Spinal cord (tissue), 10 donors: ENCODE data around the gene GAS7. TPM values are rescaled to one million over a fixed set of nuclear protein-coding genes. Genes with fewer than 3 reads are reported as not detected.

Experiments
- DNase-seq, 6 donors: peaks; one replicate each; pipeline versions ENCODE4 v3.0.0 to v3.0.0-alpha.2; 2013 to 2015; ENCODE audit warnings: low spot score in 6 of 6, low read depth in 4 of 6
- H3K27ac ChIP-seq: one replicate; pipeline ENCODE4 v1.5.1; 2013; ENCODE audit warnings: low read depth, low read length, control low read depth
- H3K27me3 ChIP-seq: one replicate; pipeline ENCODE4 v1.6.1; 2013; ENCODE audit warnings: low read length; ENCODE audit not compliant: control insufficient read depth, insufficient read depth
- H3K36me3 ChIP-seq: one replicate; pipeline ENCODE4 v1.6.1; 2013; ENCODE audit warnings: low read length; ENCODE audit not compliant: control insufficient read depth, insufficient read depth
- H3K4me1 ChIP-seq: one replicate; pipeline ENCODE4 v1.6.1; 2013; ENCODE audit warnings: low read length; ENCODE audit not compliant: control insufficient read depth, insufficient read depth
- H3K4me3 ChIP-seq: one replicate; pipeline ENCODE4 v1.5.1; 2013; ENCODE audit warnings: low read depth, low read length, control low read depth
- H3K9me3 ChIP-seq: one replicate; pipeline ENCODE4 v1.6.1; 2013; ENCODE audit warnings: low read length; ENCODE audit not compliant: control insufficient read depth, insufficient read depth
- WGBS: methylation state at CpG from one replicate; pipeline ENCODE4 v1.1.5; 2013; ENCODE audit warnings: missing lambda C conversion rate; ENCODE audit not compliant: insufficient coverage; 5-methylcytosine and 5-hydroxymethylcytosine counted together
- polyA plus RNA-seq, 2 donors: library from polyadenylated mRNA; unstranded; fragments of 120-200 nt; gene quantifications; one replicate each; pipeline ENCODE4 v1.2.1, GENCODE V29; 2013; ENCODE audit not compliant: insufficient read length in 2 of 2
- total RNA-seq, 2 donors: library from RNA; depleted of rRNA in 1 of 2; stranded (reverse); fragments of 120-200 nt in 1 of 2; fragments of >200 nt in 1 of 2; gene quantifications; one replicate each; pipeline versions ENCODE4 v1.2.3 to v1.2.4, GENCODE V29; 2013 to 2014
- donor health status: healthy.

The GAS7 gene
- total and polyA plus RNA-seq, 4 donors = 51.8 to 93.8 (median 79.1) TPM

DNA sequence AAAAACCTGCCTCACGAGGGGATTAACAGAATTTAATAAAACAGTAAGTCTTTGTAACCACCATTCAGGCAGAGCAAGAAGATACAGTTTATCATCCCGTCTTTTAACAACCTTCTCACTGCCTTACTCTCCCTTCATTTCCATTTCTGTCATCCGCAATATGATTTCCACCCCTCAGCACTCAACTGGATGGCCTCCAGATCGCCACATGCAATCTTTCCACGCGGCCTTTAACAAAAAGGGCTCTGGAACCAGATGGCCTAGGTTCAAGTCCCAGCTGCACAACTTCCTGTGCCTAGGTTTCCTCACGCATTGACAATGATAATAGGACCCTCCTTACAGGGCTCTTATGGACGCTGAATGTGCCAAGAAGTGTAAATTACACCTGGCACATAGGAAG is 103.6 kb downstream of the GAS7 start:
- Histone ChIP-seq H3K4me1 (peaks cover 5% of the 10 kb centered on the region), H3K9me3 (peaks cover 1% of the 10 kb centered on the region), H3K27me3 (no peaks in the 10 kb centered on the region), H3K4me3 (no peak overlapping the region), H3K27ac (no peak overlapping the region), H3K36me3 (no peaks in the 10 kb centered on the region)
- DNase-seq = no peak
- 82% methylated on average over 8 of the region's 8 CpGs for WGBS

DNA sequence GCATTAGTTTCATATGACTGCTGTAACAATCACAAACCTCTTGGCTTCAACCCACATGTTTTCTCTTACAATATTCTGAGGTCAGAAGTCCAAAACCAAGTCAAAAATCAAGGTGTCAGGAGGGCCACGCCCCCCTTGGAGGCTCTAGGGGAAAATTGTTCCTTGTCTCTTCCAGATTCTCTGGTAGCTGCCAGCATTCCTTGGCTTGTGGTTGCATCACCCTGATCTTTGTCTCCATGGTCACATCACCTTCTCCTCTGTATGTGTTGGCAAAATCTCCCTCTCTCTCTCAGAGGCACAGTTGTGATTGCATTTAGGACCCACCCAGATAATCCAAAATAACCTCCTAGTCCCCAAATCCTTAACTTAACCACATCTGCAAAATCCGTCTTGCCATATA is 105.8 kb downstream of the GAS7 start:
- Histone ChIP-seq H3K27ac (no peak overlapping the region), H3K4me1 (peaks cover 14% of the 10 kb centered on the region), H3K9me3 (peaks cover 1% of the 10 kb centered on the region), H3K4me3 (no peak overlapping the region), H3K36me3 (no peaks in the 10 kb centered on the region), H3K27me3 (no peaks in the 10 kb centered on the region)
- DNase-seq = no peak
- 75% methylated on average over 1 of the region's 2 CpGs for WGBS

DNA sequence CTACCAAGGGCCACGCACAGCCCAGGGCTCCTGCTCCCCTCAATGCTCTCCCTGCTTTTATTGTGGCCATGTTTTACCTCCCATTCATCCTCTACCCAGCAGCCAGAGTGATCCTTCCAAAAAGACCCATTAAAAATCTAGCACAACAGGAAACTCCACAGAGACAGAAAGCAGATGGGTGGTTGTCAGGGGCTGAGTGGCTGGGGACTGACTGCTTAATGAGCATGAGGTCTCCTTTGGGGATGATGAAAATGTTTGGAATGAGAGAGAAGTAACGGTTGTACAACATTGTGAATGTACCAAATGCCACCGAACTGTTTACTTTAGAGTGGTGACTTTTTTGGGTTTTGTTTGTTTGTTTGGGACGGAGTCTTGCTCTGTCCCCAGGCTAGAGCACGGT is 107.4 kb downstream of the GAS7 start:
- DNase-seq = peak in 1 of 6 donors; percentile 39
- Histone ChIP-seq H3K36me3 (no peaks in the 10 kb centered on the region), H3K4me1 (peaks cover 17% of the 10 kb centered on the region), H3K9me3 (peaks cover 1% of the 10 kb centered on the region), H3K27me3 (no peaks in the 10 kb centered on the region), H3K27ac (no peak overlapping the region), H3K4me3 (no peak overlapping the region)
- 66% methylated on average over 3 of the region's 5 CpGs for WGBS

DNA sequence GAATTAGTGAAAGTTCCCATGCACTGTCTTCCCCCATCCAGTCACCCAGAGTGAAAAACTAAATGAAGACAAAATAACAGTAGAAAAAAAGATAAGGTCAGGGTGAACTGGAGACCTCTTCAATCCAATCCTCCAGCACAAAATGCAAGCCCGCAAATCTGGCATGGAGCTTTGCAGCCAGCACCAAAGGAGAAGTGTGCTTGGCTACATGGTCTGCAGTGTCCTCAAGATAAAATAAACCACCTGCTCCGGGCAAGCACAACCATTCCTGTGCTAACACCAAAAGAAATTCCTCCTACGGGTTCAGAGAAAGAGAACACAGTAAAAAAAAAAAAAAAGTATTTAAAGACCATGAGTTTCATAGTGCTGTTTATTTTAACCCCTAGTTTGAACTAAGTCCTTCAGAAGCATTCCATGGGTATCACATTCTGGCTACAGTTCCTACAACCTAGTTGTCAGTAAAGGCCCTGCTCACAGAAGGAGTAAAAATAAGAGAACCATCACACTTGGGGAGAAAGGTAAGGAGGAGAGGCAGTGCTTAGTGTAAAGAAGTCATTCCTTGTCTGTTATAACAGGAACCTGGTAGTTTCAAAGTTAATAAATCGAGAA is 109.1 kb downstream of the GAS7 start:
- Histone ChIP-seq H3K36me3 (no peaks in the 10 kb centered on the region), H3K4me1 (peaks cover 22% of the 10 kb centered on the region), H3K27me3 (no peaks in the 10 kb centered on the region), H3K9me3 (peaks cover 1% of the 10 kb centered on the region), H3K27ac (no peak overlapping the region), H3K4me3 (no peak overlapping the region)
- WGBS = 86% methylated on average over 1 of the region's 4 CpGs
- no peak for DNase-seq

DNA sequence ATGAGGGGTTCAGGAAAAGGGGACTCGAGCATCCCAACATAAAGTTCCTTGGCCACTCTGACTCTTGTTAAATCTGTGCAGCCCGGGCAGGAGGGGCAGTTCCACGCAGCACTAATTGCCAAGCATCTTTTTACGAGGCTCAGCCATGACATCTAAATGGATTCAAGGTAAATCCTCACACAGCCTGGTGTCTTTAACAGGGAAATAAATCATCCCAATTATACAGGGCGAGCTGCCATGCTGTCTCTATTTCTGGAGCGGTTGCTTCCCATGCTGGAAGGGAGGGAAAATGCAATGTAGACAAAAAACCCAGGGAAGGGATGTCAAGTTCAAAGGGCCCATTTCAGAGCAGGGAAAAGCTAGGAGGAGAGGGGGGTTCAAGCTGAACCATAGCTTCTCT is 110.0 kb downstream of the GAS7 start:
- peak in 2 of 6 donors; percentile 65 to 69 for DNase-seq
- Histone ChIP-seq H3K27ac (no peak overlapping the region), H3K27me3 (no peaks in the 10 kb centered on the region), H3K4me3 (no peak overlapping the region), H3K9me3 (peaks cover 1% of the 10 kb centered on the region), H3K4me1 (peaks cover 22% of the 10 kb centered on the region), H3K36me3 (no peaks in the 10 kb centered on the region)
- WGBS = 36% methylated on average over 4 of the region's 6 CpGs

DNA sequence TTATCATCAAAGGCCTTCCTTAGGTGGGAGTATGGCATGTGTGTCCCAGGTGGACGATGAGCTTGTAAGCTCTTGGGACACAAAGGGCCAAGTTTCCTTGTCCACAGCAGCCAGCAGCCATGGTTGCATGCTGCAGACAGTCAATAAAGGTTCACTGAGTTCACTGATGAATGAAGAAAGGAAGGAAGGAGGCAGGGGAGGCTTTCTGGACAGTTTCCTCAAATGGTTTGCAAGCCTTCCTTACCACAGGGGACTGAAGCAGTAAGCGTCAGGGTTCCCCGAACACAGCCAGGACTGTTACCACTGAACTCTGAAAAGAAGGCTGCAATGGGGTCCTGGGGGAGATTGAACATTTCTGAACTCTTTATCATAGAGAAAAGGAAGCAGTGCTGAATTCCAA is 111.1 kb downstream of the GAS7 start:
- no peaks in the 10 kb centered on the region for H3K27me3 ChIP-seq
- peaks cover 22% of the 10 kb centered on the region for H3K4me1 ChIP-seq
- no peaks in the 10 kb centered on the region for H3K36me3 ChIP-seq
- H3K27ac ChIP-seq = no peak overlapping the region
- H3K9me3 ChIP-seq = peaks cover 2% of the 10 kb centered on the region
- no peak for DNase-seq
- 86% methylated on average over 2 of the region's 3 CpGs for WGBS
- no peak overlapping the region for H3K4me3 ChIP-seq

DNA sequence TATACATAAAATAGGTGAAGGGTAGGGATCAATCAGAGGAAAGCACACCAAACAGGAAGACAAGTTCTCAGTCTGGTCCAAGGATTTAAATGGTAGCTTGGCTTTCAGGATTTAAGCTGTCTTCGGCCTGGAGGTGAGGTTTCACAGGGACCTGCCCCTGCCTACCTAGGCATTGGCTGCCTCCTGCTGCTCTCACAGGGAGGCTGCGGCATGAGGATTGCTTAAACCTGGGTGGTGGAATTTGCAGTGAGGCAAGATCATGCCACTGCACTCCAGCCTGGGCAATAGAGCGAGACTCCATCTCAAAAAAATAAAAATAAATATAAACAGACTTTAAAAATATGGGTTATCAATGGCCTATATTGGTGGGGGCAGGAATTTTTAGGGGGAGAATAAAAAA is 114.5 kb downstream of the GAS7 start:
- no CpG with 5 or more reads among the region's 3 CpGs for WGBS
- no peaks in the 10 kb centered on the region for H3K36me3 ChIP-seq
- peaks cover 2% of the 10 kb centered on the region for H3K9me3 ChIP-seq
- no peak overlapping the region for H3K27ac ChIP-seq
- H3K27me3 ChIP-seq = no peaks in the 10 kb centered on the region
- no peak for DNase-seq
- H3K4me1 ChIP-seq = peaks cover 15% of the 10 kb centered on the region
- H3K4me3 ChIP-seq = no peak overlapping the region

DNA sequence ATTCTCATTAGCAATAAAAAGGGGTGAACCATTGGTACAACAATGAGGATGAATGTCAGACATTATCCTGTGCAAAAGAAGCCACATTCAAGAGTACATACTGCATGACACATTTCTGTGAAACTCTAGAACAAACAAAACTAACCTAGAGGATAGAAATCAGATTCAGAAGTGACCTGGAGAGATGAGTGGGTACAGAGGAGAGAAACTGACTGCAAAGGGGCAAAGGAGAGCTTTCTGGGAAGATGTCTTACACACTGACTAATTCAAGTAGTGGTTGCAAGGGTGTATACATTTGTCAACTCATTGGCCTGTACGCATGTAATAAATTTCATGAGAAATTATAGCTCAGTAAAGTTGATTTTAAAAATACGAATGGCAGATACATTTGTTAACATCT is 115.6 kb downstream of the GAS7 start:
- Histone ChIP-seq H3K27ac (no peak overlapping the region), H3K4me1 (peaks cover 8% of the 10 kb centered on the region), H3K9me3 (peaks cover 2% of the 10 kb centered on the region), H3K4me3 (no peak overlapping the region), H3K36me3 (no peaks in the 10 kb centered on the region), H3K27me3 (no peaks in the 10 kb centered on the region)
- no peak for DNase-seq
- no CpG with 5 or more reads among the region's 2 CpGs for WGBS

DNA sequence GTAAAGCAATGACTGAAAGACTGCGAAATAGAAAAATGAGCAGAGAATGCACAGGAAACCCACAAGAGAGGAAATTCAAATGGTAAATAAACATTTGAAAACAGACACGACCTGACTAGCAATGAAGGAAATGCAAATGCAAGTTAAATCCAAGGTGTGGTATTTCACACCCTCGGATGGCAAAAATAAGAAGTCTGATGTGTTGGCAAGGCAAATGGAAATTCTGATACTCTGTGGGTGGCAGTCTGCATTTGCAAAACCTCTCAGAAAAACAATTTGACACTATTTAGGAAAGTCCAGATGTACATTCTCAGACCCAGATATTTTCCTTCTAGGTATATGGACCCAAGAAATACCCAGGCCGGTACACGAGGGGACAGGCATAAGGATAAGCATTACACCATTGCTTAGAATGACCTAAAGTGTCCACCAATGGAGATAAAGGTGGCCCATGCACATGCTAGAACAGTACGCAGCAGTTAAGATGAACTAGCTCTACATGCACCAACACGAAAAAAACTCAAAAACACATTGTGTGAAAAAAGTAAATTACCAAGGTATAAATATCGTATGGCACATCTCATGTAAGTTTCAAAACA is 116.7 kb downstream of the GAS7 start:
- Histone ChIP-seq H3K27me3 (no peaks in the 10 kb centered on the region), H3K4me3 (no peak overlapping the region), H3K4me1 (peaks cover 8% of the 10 kb centered on the region), H3K9me3 (peaks cover 2% of the 10 kb centered on the region), H3K27ac (no peak overlapping the region), H3K36me3 (no peaks in the 10 kb centered on the region)
- WGBS = 72% methylated on average over 4 of the region's 8 CpGs
- DNase-seq = no peak

DNA sequence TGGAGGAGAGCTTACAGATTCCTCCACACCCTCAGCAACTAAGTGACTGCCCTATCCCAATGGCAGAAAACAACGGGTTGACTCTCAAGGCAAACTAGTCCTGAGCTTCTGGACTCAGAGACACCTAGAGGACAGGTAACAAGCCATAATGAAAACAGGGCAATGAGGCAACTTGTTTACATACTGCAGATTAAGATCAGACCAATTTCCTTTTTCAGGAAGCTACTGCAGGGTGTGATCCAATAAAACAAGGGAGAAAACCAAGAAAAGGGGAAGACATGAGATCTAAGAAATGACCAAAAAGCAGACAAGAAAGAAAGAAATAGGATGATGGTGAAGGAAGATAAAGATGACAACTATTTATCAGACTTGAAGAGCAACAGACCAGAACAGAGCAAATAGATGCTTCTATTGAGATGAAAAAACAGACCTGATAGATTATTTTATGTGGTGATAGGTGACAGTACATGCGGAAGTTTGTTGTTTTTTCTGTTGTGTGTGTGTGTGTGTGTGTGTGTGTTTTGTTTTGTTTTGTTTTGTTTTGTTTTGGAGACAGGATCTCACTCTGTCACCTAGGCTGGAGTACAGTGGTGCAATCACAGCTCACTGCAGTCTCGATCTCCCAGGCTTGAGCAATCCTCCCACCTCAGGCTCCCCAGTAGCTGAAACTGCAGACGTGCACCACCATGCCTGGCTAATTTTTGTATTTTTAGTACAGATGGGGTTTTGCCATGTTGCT is 120.7 kb downstream of the GAS7 start:
- WGBS = 93% methylated on average over 2 of the region's 4 CpGs
- H3K27ac ChIP-seq = no peak overlapping the region
- no peaks in the 10 kb centered on the region for H3K9me3 ChIP-seq
- H3K36me3 ChIP-seq = no peaks in the 10 kb centered on the region
- H3K4me3 ChIP-seq = no peak overlapping the region
- no peaks in the 10 kb centered on the region for H3K4me1 ChIP-seq
- no peaks in the 10 kb centered on the region for H3K27me3 ChIP-seq
- no peak for DNase-seq
